HUES64 (cell line): Measurements from ENCODE around the gene SLC25A26.
"Not testable (repeated sequence)": the region's sequence is repeated elsewhere in the genome, so short reads cannot be mapped to it uniquely, and the experiment has no call there.

Source experiments
- H3K27ac ChIP-seq: 2 replicates; pipeline ENCODE4 v1.7.0; 2013; ENCODE audit warnings: low read depth, low read length, inconsistent platforms
- H3K27me3 ChIP-seq: 2 replicates; pipeline ENCODE4 v1.6.1; 2013; ENCODE audit warnings: mild to moderate bottlenecking, low read length; ENCODE audit not compliant: insufficient read depth
- H3K36me3 ChIP-seq: 2 replicates; pipeline ENCODE4 v1.6.1; 2013; ENCODE audit warnings: mild to moderate bottlenecking, low read length; ENCODE audit not compliant: insufficient read depth
- H3K4me1 ChIP-seq: 2 replicates; pipeline ENCODE4 v1.6.1; 2013; ENCODE audit warnings: mild to moderate bottlenecking, low read length, moderate library complexity; ENCODE audit not compliant: insufficient read depth
- H3K4me3 ChIP-seq: 2 replicates; pipeline ENCODE4 v1.5.1; 2013; ENCODE audit warnings: mild to moderate bottlenecking, low read length, moderate library complexity
- H3K9ac ChIP-seq: 2 replicates; pipeline ENCODE4 v1.6.1; 2013; ENCODE audit warnings: mild to moderate bottlenecking, low read depth, low read length
- H3K9me3 ChIP-seq: 2 replicates; pipeline ENCODE4 v1.6.1; 2013; ENCODE audit warnings: low read depth, low read length; ENCODE audit not compliant: insufficient read depth
- WGBS: fragments of 150-250, 120-280 bp; methylation state at CpG from one replicate; pipeline ENCODE4 v1.1.7; 2013; ENCODE audit warnings: missing lambda C conversion rate; 5-methylcytosine and 5-hydroxymethylcytosine counted together

The SLC25A26 gene

DNA sequence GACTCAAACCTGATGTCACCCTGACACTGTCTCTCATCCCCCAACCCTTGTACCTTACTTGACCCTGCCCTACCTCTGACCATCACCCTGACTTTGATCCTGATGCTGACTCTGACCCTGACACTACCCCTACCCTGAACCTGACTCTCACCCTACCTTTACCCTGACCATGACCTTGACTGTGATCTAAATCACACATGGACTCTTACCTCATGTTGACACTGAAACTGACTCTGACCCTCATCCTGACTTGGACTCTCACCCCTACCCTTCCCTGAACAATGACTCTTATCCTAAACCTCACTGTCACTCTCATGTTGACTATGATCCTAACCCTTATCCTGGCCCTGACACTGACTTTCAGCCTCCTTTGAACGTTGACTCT, 21.7 kb upstream of the SLC25A26 start:
- no peak overlapping the region for H3K4me3 ChIP-seq
- WGBS = 79% methylated on average over 1 of the region's 1 CpG
- no peaks in the 10 kb centered on the region for H3K36me3 ChIP-seq
- H3K27ac ChIP-seq = no peak overlapping the region
- H3K4me1 ChIP-seq = no peaks in the 10 kb centered on the region
- no peaks in the 10 kb centered on the region for H3K27me3 ChIP-seq
- no peak overlapping the region for H3K9ac ChIP-seq
- no peaks in the 10 kb centered on the region for H3K9me3 ChIP-seq

DNA sequence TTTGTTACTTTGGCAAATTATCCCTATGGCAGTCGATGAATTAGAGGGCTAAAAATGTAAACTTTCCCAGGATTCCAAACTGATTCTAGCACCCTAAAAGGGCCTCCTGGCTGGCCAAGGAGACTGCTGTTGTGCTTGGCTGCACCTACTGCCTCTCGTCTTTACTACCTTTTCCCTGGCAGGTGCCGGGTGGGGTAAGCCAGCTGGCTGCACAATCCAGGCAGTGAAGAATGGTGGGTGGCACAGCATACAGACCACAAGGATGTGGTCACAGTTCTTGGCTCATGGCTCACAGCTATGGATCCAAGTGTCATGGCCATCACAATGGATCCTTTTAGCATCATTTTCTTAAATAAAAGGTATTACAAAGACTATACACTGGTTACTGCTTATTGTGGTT, 20.7 kb upstream of the SLC25A26 start:
- no peak overlapping the region for H3K9ac ChIP-seq
- H3K27ac ChIP-seq = no peak overlapping the region
- H3K9me3 ChIP-seq = no peaks in the 10 kb centered on the region
- H3K4me1 ChIP-seq = no peaks in the 10 kb centered on the region
- H3K36me3 ChIP-seq = no peaks in the 10 kb centered on the region
- H3K27me3 ChIP-seq = no peaks in the 10 kb centered on the region
- no peak overlapping the region for H3K4me3 ChIP-seq
- WGBS = 49% methylated on average over 3 of the region's 3 CpGs

DNA sequence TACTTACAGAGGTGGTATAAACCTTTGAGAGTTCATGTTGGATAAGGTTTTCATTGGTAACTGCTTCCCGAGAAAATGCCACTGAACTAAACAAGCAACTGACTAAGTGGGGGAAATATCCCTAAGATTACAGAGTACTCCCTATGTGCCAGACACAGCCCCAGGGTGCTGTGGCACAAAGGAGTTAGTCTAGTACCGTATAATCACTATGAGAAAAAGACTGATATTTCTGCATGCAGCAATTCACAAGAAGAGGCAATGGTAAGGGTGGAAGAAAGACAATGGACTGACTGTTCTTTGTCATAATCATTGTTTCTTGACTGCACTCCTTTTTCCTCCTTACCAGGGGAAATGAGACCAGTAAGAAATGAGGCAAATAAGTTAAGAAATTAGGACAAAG, 20.0 kb upstream of the SLC25A26 start:
- Histone ChIP-seq H3K9me3 (no peaks in the 10 kb centered on the region), H3K36me3 (no peaks in the 10 kb centered on the region), H3K27me3 (no peaks in the 10 kb centered on the region), H3K27ac (no peak overlapping the region), H3K4me3 (no peak overlapping the region), H3K9ac (no peak overlapping the region), H3K4me1 (no peaks in the 10 kb centered on the region)
- WGBS = 92% methylated on average over 2 of the region's 2 CpGs

DNA sequence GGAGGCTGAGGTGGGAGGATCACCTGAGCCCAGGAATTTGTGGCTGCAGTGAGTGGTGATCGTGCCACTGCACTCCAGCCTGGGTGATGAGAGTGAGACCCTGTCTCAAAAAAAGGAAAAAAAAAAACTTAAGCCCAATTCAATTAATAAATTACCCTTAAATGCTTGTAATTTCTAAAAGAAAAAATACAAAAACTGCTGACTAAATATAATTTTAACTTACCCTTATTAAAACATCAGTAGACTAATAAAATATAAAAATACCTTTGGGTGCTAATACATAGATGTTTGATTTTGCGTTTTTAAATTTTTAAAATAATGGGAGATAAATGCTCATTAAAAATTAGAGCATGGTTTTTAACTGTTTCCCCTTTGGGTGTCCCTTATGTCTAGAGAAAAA, 17.5 kb upstream of the SLC25A26 start:
- 92% methylated on average over 2 of the region's 2 CpGs for WGBS
- H3K27me3 ChIP-seq = no peaks in the 10 kb centered on the region
- H3K4me1 ChIP-seq = no peaks in the 10 kb centered on the region
- H3K9me3 ChIP-seq = no peaks in the 10 kb centered on the region
- H3K9ac ChIP-seq = no peak overlapping the region
- H3K36me3 ChIP-seq = no peaks in the 10 kb centered on the region
- H3K4me3 ChIP-seq = no peak overlapping the region
- no peak overlapping the region for H3K27ac ChIP-seq

DNA sequence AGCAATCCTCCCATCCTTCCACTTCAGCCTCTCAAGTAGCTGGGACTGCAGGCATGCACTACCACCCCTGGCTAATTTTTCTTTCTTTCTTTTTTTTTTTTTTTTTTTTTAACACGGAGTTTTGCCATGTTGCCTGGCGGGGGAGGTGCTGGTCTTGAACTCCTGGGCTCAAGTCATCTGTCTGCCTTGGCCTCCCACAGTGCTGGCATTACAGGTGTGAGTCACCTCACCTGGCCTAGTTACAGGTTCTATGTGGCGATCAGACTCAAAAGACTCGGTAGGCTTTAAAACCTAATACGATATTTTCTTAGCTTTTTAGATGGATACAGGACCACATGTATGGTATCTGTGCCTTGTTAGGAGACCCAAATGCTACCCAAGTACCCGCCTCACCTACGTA, 14.0 kb upstream of the SLC25A26 start:
- H3K9me3 ChIP-seq = no peaks in the 10 kb centered on the region
- H3K4me1 ChIP-seq = no peaks in the 10 kb centered on the region
- WGBS = 89% methylated on average over 7 of the region's 7 CpGs
- H3K27me3 ChIP-seq = no peaks in the 10 kb centered on the region
- no peak overlapping the region for H3K4me3 ChIP-seq
- H3K36me3 ChIP-seq = no peaks in the 10 kb centered on the region
- no peak overlapping the region for H3K27ac ChIP-seq
- H3K9ac ChIP-seq = no peak overlapping the region

DNA sequence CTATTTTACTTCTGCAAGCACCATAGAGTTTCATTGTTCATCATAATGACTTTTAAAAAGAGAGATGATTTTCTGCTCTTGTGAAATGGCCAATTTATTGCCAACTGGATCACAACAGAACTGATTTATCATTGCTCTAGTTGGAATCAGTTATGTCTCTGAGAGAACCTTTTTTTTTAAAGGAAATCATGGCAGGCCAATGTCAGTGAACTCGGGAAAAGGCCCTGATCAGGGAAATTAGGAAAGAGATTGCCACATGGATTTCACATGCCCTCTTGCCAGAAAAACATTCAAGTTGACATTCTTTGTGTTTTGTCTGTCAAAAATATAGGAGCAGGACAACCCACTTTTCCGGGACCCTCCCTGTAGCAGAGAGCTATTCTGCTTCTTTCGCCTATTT, 12.6 kb upstream of the SLC25A26 start:
- WGBS = 95% methylated on average over 2 of the region's 3 CpGs
- Histone ChIP-seq H3K9ac (no peak overlapping the region), H3K27me3 (no peaks in the 10 kb centered on the region), H3K9me3 (no peaks in the 10 kb centered on the region), H3K36me3 (no peaks in the 10 kb centered on the region), H3K4me3 (no peak overlapping the region), H3K27ac (no peak overlapping the region), H3K4me1 (no peaks in the 10 kb centered on the region)

DNA sequence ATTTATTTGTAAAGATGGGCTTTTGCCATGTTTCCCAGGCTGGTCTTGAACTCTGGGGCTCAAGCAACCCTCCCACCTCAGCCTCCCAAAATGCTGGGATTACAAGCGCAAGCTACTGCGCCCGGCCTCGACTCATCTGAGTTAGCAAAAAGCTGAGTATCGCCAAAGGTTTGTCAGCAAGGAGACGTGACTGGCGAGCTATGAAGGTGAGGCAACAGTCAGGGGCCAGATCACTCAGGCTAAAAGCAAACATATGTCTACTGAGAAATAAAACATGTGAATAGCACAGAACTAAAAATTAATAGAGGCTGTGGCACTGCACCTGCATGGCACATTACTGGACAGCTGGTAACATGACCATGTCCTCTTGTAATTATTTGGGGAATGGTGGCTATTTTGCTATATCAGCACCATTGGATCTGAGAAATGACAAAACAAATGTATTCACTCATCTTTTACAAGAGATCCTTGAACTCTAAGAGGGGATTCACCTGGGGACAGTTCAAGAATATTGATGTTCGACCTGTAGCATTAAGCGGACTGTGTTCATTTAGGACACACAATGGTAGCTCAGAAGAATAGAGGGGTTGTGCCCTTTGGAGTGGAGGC, 10.0 kb upstream of the SLC25A26 start:
- Histone ChIP-seq H3K9me3 (no peaks in the 10 kb centered on the region), H3K27ac (no peak overlapping the region), H3K9ac (no peak overlapping the region), H3K27me3 (no peaks in the 10 kb centered on the region), H3K4me3 (no peak overlapping the region), H3K4me1 (no peaks in the 10 kb centered on the region), H3K36me3 (no peaks in the 10 kb centered on the region)
- 94% methylated on average over 9 of the region's 9 CpGs for WGBS

DNA sequence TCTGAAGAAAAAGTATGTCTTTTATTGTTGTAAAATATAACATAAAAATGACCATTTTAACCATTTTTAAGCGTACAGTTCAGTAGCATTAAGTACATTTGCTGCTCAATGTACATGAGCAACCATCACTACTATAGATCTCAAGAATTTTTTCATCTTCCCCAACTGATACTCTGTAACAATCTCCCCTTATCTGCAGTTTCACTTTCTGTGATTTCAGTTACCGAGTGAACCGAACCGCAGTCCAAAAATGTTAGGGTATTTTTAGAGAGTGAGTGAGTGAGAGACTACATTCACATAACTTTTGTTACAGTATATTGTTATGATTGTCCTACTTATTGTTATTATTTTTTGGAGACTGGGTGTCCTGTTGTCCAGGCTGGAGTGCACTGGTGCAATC, 9.0 kb upstream of the SLC25A26 start:
- WGBS = 98% methylated on average over 4 of the region's 4 CpGs
- no peak overlapping the region for H3K4me3 ChIP-seq
- no peaks in the 10 kb centered on the region for H3K9me3 ChIP-seq
- H3K4me1 ChIP-seq = no peaks in the 10 kb centered on the region
- no peak overlapping the region for H3K9ac ChIP-seq
- no peaks in the 10 kb centered on the region for H3K36me3 ChIP-seq
- no peaks in the 10 kb centered on the region for H3K27me3 ChIP-seq
- H3K27ac ChIP-seq = no peak overlapping the region

DNA sequence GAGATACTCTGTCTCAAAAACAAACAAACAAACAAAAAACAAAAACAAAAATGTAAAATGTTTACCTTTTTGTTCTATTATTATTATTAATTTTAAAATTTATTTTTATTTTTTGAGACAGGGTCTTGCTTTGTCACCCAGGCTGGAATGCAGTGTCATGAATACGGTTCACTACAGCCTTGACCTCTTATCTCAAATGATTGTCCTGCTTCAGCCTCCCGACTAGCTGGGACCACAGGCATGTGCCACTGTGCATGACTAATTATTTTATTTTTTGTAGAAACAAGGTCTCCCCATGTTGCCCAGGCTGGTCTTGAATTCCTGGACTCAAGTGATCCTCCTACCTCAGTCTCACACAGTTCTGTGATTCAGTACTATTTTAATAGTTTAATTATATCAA, 5.7 kb upstream of the SLC25A26 start:
- Histone ChIP-seq H3K4me1 (no peaks in the 10 kb centered on the region), H3K9me3 (no peaks in the 10 kb centered on the region), H3K27ac (no peak overlapping the region), H3K9ac (no peak overlapping the region), H3K36me3 (no peaks in the 10 kb centered on the region), H3K4me3 (no peak overlapping the region), H3K27me3 (peaks cover 10% of the 10 kb centered on the region; the same call in 1 of the 2 replicates)
- 96% methylated on average over 2 of the region's 2 CpGs for WGBS

DNA sequence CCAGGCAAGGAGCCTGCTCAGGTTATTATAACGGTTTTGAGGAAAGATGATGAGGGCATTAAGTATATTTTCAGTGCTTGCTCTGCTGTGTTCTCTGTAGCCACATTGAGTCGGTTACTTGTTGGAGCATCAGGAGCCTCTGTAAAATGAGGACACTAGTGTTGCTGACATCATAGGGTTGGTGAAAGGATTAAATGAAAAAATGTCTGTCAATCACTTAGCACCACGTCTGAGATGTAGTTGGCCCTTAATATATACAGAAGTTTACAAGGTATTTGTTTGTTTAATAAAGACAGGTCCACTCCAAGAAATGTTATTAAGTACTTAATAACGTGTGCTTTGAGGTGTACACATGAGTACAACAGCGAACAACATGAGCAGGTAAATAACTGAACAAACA, 735 bp upstream of the SLC25A26 start:
- Histone ChIP-seq H3K36me3 (peaks cover 12% of the 10 kb centered on the region; the same call in 1 of the 2 replicates), H3K27me3 (peaks cover 11% of the 10 kb centered on the region; the same call in 1 of the 2 replicates), H3K9me3 (no peaks in the 10 kb centered on the region), H3K27ac (no peak overlapping the region), H3K4me1 (no peaks in the 10 kb centered on the region), H3K9ac (peak overlapping the region; percentile 78; the same call in 1 of the 2 replicates), H3K4me3 (peak overlapping the region; percentile 89)
- 52% methylated on average over 3 of the region's 5 CpGs for WGBS

DNA sequence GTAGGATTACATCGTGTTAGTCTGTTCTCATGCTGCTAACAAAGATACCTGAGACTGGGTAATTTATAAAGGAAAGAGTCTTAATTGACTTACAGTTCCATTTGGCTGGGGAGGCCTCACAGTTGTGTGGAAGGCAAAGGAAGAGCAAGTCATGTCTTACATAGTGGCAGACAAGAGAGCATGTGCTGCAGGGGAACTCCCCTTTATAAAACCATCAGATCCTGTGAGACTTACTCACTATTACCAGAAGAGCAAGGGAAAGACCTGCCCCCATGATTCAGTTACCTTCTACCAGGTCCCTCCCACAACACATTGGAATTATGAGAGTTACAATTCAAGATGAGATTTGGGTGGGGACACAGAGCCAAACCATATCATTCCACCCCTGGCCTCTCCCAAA, 3.4 kb downstream of the SLC25A26 start:
- Histone ChIP-seq H3K9ac (no peak overlapping the region), H3K9me3 (no peaks in the 10 kb centered on the region), H3K27ac (no peak overlapping the region), H3K4me1 (no peaks in the 10 kb centered on the region), H3K4me3 (no peak overlapping the region), H3K27me3 (peaks cover 10% of the 10 kb centered on the region; the same call in 1 of the 2 replicates), H3K36me3 (peaks cover 15% of the 10 kb centered on the region; the same call in 1 of the 2 replicates)
- 92% methylated on average over 1 of the region's 1 CpG for WGBS

DNA sequence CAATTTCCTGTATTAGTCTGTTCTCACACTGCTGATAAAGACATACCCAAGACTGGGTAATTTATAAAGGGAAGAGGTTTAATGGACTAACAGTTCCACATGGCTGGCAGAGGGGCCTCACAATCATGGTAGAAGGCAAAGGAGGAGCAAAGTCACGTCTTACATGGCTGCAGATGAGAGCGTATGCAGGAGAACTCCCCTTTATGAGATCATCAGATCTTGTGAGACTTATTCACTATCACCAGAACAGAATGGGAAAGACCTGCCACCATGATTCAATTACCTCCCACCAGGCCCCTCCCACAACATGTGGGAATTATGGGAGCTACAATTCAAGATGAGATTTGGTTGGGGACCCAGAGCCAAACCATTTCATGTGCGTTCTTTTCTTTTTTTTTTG, 5.3 kb downstream of the SLC25A26 start:
- H3K36me3 ChIP-seq = peaks cover 15% of the 10 kb centered on the region; the same call in 1 of the 2 replicates
- H3K9ac ChIP-seq, H3K9me3 ChIP-seq, H3K4me1 ChIP-seq, H3K4me3 ChIP-seq, H3K27me3 ChIP-seq, H3K27ac ChIP-seq: not testable (repeated sequence)
- WGBS = 94% methylated on average over 3 of the region's 3 CpGs
